GM20431 (cell line): ENCODE data around the gene TMEM50A.
"Not testable (repeated sequence)": the region's sequence is repeated elsewhere in the genome, so short reads cannot be mapped to it uniquely, and the experiment has no call there.

Experiments used
- in situ Hi-C: fragments of 300-500 bp; cut with MseI, MboI; formaldehyde crosslinking; loops from one replicate; pipeline ENCODE4 v1.15.0; 2020; ENCODE audit warnings: low sequenced_read_pairs; ENCODE audit not compliant: unreplicated experiment

The TMEM50A gene

DNA sequence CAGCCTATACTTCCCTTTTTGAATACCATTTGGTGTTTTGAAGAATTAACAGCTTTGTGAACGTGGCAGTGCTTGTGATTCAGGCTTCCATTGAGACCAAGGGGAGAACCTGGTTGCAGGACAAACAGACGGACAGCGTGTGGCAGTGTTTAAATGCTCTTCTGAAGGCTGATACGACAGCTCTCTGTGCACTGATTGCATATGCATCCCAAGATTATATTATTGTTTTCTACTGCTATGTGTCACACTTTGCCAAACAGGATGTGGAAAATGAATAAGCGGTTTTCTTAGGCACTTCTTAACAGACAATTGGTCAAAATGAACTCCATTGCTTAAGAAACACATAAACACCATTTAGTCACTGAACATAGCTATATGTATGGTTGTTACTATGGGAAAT, 8.2 kb upstream of the TMEM50A start:
- in situ Hi-C loops = not testable (repeated sequence)

DNA sequence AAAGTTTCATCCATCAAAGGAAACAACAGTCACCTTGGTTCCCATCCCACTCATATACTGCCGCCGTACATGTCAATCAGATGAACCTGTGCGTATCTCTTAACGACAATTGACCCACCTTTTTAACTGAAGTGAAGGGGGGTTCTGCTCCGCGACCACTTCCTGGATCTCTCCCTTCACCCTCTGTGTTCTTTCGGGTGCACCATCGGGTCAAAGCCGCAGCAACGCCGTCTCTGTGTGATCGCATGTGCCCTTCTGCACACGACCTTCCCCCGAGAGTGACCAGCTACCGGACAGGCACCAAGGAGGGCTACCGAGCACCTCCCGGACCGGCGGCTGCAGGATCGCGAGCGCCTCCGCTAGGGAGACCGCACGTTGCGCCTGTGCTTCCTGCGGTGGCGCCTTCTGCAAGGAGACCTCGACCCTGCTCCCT, 1.2 kb upstream of the TMEM50A start:
- in situ Hi-C loops = not testable (repeated sequence)

DNA sequence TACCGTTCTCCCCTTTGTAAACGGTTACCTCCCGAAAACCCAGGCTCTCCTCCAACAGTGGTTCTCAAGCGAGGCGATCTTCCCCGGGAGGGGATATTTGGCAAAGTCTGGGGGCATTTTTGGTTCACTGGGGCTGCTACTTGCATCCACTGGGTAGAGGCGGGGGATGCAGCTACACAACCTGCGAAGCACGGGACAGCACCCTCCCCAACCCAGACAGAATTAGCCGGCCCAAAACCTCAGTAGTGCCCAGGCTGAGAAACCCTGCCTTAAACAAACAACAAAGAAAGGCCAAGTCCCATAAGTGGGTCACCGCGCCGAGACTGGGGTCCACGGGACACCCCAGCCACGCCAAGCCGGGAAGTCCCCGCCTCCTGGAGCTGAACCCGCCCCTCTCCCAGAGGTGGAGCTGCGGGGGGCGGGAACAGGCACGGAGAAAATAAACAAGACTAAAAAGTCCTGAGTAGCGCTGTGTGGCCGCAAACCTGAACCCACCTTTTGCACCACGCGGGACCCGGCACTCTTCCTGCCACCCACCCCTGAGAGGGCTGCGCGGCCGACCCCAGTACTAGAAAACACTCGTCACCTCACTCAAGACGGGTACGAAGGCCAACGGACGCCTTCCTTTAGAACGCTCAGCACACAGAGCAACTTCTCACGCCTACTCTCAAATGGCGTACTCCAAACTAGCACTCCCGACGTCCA, 499 bp upstream of the TMEM50A start:
- in situ Hi-C loops = not testable (repeated sequence)

DNA sequence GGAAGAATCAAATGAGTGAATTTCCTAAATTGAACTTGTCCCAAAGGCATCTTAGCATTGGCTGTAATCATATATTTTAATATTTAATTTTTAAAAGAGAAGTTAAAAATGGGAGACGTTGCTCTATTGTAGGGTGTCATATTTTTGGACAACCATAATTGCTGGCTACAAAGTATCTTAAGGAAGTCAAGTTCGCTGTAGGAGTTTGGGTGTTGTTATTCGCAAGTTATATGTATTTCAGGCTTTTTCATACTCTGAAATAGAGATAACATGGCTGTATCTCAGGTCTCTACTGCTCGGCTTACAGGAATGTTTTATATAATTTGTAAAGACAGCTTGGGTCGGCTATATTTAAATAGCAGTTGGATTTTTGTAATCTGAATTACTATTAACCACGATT, 852 bp downstream of the TMEM50A start:
- in situ Hi-C loops = no loop called here

DNA sequence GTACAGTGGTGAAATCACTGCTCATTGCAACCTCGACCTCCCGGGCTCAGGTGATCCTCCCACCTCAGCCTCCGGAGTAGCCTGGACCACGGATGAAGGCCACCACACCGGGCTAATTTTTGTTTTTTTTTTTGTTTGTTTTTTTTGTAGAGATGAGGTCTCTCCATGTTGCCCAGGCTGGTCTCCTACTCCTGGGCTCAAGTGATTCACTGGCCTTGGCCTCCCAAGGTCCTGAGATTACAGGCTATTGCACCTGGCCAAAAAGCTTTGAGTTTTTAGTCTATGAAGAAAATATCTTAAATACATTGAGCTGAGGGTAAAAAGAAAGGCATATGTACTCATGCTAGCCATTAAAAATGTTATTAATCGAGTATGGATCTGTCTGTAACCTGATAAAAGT, 3.6 kb downstream of the TMEM50A start:
- in situ Hi-C loops = loop anchor here (10.0 kb wide), 1 partner anchor 87 kb away; no protein-coding TSS in a partner anchor

DNA sequence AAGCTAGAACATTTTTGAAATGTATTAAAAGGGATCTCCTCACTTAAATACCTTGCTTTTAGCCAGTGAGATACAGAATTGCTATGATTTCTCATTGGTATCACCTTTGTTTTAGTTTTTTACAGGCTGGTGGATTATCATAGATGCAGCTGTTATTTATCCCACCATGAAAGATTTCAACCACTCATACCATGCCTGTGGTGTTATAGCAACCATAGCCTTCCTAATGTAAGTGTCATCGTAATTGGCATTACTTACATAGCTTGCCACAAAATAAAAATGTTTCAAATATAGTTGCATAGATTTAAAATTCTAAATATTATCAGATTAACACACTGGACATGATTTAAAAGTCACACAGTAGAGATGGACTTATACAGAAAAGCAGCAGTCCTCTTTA, 4.7 kb downstream of the TMEM50A start:
- in situ Hi-C loops = loop anchor here (10.0 kb wide), 1 partner anchor 88 kb away; no protein-coding TSS in a partner anchor

DNA sequence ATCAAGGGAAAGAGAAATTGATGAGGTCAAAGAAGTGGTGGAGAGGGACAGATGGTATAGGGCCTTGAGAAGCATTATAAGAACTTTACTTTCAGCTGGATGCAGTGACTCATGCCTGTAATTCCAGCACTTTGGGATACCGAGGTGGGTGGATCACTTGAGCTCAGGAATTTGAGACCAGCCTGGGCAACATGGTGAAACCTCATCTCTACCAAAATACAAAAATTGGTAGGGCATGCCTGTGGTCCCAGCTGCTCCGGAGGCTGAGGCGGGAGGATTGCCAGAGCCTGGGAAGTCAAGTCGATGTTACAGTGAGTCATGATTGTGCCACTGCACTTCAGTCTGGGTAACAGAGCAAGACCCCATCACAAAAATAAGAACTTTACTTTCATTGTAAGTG, 5.7 kb downstream of the TMEM50A start:
- in situ Hi-C loops = loop anchor here (10.0 kb wide), 1 partner anchor 89 kb away; no protein-coding TSS in a partner anchor

DNA sequence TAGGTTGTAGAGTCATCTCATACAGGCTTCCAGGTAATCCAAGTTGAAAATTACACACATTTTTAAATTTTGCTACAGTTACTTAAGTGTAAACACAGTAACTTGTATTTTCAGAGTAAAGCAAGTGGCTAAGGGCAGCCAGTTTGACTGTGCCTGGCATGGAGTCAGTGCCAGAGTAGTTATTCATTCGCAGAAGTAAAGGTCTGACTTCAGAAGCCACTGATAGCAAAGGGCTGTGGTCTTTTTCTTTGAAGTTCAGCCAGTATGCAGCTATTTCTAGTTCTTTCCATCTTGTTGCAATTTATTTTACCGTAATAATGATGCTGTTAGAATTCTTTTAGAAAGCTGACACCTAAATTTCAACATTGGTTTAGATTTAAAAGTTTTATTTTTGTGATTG, 9.4 kb downstream of the TMEM50A start:
- in situ Hi-C loops = loop anchor here (10.0 kb wide), 1 partner anchor 93 kb away; no protein-coding TSS in a partner anchor

DNA sequence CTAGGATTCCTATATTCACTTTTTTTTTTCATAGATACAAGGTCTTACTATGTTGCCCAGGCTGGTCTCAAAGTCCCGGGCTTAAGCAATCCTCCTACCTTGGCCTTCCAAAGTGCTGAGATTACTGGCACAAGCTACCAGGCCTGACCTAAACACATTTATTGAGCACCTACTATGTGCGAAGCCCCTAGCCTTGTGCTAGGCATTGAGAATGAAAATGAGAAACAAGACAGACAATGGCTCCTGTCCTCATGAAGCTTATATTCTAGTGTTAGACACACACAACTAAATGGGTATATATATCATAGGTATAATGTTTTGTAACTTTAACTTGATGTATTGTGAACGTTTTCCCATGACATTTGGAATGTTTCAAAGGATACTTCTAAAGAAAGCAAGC, 11.5 kb downstream of the TMEM50A start:
- in situ Hi-C loops = loop anchor here (10.0 kb wide), 1 partner anchor 95 kb away; no protein-coding TSS in a partner anchor

DNA sequence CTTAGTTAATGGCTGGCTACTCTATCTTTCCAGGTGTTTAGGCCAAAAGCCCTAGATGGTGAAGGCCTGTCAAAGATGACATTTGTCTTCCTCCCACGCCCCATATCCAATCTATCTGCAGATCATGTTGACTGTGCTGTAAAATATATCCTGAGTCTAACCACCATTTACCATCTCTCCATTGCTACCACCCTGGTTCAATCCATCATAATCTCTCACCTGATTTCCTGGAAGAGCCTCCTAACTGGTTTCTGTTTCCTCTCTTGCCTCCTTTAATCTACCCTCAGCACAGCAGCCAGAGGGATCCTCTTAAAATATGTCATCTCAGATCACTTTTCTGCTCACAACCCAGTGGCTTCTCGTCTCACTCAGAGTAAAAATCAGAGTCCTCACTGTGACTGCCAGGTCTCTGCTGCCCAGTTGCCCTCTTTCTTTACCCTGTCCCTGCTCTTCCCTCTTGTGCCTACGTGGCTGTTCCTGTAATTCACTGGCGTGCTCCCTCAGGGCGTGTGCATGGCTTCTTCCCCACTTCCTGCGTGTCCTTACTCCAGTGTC, 17.8 kb downstream of the TMEM50A start:
- in situ Hi-C loops = no loop called here

DNA sequence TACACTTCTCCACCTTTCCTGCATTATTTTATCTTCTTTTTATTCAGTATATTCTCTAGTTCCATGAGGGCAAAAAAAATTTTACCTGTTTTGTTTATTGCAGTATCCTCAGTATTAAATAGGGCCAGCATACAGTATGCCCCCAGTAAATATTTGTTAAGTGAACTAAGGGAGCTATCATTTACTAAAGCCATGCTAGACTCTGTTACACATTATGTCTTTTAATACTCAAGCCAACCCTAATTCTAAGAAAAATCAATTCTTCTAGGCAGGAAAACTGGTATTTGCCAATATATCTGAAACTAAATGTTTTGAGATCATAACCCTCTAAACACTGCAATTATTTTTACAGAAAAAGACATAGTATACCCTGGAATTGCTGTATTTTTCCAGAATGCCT, 18.3 kb downstream of the TMEM50A start:
- in situ Hi-C loops = no loop called here

DNA sequence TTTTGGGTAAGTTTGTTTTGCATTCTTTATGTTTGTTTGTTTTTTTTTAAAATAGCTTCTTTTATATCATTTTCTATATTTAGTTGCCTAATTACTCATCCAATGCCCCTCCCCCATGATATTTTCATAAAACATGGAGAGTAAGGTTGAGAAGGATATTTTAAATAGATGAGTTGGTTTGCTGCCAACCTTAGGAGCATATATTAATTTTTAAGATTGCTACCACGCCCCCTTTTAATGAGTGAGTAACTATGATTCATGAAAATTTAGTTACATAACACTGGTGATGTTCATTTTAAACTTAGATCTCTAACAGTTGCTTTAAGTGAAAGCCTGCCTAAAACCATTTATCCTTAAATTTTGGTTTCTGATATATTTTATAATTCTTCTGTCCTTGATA, 18.7 kb downstream of the TMEM50A start:
- in situ Hi-C loops = no loop called here

DNA sequence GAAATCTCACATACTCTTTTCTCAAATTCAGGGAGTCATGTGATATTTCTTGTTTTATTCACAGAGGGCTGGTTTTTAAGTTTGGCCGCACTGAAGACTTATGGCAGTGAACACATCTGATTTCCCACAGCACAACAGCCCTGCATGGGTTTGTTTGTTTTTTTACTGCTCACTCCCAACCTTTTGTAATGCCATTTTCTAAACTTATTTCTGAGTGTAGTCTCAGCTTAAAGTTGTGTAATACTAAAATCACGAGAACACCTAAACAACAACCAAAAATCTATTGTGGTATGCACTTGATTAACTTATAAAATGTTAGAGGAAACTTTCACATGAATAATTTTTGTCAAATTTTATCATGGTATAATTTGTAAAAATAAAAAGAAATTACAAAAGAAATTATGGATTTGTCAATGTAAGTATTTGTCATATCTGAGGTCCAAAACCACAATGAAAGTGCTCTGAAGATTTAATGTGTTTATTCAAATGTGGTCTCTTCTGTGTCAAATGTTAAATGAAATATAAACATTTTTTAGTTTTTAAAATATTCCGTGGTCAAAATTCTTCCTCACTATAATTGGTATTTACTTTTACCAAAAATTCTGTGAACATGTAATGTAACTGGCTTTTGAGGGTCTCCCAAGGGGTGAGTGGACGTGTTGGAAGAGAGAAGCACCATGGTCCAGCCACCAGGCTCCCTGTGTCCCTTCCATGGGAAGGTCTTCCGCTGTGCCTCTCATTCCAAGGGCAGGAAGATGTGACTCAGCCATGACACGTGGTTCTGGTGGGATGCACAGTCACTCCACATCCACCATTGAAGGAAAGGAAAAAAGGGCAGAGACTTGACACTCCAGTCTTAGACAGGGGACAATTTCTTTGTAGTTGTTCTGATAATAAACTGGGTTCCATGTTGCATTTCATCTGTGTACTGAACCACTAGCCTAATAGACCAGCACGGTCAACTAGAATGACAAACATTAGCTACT, 22.8 kb downstream of the TMEM50A start:
- in situ Hi-C loops = no loop called here

DNA sequence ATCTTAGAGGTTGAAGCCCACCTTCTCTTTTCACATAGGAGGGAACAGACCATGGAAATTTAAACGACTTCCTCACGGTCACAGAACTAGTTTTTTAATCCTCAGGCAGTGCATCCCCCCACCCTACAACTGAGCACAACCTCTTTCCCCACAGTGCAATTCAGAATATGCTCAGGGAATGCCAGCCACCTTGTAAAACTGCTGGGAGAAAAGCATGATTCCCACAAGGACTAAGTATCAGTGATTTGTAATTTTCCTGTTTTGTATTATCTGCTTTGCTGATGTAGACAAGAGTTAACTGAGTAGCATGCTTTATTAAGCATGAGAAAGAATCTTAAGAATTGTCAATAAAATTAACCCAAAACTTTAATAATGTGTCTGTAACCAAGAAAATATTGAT, 23.8 kb downstream of the TMEM50A start:
- in situ Hi-C loops = no loop called here

DNA sequence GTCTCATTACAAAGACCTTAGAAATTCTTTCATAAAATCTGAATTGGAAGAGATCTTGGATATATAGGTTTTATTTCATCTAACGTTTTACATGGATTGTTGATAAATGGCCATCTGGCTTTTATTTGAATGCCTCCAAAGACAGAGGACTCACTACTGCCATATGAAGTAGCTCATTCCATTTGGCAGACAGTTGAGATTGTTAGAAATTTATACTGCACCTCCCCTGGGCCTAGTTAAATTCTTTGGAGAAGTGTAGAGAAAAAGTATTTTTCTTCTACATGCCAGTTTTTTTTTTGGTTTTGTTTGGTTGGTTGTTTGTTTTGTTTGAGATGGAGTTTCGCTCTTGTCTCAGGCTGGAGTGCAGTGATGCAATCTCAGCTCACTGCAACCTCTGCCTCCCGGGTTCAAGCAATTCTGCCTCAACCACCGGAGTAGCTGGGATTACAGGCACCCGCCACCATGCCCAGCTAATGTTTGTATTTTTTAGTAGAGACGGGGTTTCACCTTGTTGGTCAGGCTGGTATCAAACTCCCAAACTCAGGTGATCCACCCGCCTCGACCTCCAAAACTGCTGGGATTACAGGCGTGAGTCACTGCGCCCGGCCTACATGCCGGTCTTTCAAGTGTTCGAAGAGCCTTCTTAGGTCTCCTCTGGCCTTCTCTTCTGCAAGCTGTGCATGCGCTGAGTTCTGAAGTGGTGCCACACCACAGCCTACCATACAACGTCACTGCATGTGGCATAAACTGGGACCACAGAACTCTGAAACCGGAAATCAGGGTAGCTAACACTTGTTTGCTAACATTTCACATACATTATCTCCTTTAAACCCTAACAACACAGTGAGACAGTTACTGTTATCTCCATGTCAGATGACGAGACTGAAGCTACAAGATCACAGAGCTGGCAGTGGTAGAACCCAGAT, 24.8 kb downstream of the TMEM50A start:
- in situ Hi-C loops = not testable (repeated sequence)

DNA sequence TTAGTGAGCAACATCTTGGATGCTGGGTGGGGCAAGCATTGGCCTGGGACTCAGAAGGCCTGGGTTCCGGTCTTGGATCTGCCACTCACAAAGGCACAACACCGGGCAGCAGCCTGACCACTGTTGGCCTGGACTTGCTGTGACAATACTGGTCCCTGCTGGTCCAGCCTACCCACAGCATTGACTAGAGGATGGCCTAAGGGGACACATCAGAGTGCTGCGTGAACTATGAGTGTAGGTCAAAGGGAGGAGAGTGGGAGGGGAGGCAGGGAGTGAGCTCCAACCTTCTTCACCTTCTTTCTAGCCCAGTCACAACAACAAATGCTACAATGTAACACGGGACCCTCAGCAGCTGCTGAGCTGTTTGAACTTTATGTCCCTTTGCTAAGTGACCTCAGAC, 31.1 kb downstream of the TMEM50A start:
- in situ Hi-C loops = no loop called here

DNA sequence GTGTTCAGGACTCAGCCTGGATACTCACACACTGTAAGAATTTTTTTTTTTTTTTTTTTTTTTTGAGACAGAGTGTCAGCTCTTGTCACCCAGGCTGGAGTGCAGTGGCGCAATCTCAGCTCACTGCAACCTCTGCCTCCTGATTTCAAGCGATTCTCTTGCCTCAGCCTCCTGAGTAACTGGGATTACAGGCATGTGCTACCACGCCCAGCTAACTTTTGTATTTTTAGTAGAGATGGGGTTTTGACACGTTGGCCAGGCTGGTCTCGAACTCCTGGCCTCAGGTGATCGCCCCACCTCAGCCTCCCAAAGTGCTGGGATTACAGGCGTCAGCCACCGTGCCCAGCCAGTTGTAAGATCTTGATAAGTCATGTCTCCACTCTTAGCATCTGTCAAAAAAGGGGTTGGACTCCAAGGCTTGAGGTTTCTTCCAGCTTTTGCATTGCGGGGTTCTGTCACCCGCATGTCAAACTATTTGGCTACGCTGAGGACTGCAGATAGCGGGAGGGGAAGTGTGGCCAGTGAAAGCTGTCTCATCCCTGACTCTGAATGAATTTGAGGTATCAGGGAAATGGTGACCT, 31.6 kb downstream of the TMEM50A start:
- in situ Hi-C loops = not testable (repeated sequence)

DNA sequence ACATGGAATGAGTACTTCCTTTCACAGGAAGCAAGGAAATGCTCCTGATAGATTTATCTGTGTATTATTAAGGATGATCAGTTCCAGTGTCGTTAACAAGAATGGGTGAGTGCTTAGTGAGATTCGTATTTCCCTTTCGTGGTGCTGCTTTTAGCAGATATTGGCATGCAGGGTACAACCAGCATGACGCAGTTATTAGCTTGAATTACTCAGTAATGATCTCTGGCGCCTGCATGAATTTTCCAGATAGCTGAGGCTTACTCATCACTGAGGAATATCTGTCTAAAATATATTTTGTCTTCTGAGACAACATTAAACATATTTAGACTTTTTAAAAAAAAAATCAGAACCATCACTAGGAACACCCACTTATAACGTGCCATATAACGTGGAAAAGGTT, 33.6 kb downstream of the TMEM50A start:
- in situ Hi-C loops = not testable (repeated sequence)

DNA sequence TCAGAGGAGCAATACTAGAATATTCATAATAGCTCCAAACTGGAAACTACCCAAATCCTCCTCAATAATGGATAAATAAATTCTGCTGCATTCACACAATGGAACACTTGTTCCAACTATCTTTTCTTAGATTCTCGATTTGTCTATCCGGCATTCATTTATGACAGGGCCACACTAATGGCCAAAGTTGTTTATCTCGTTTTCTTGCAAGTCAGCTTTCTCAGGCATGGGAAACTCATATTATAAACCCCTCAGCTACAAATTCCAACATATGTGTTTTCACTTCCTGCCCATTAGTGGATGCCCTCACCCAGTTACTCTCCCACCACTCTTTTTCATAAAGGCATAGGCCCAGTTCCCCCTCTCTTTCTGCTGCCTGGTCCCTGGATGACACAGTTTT, 40.2 kb downstream of the TMEM50A start:
- in situ Hi-C loops = not testable (repeated sequence)
